ENCODE data around the gene CIB4.

GRCh38 chr2:26572591-26572990, 68.6 kb downstream of the CIB4 start:
- TF ChIP-seq CTCF (conservative IDR thresholded peaks at IDR 0.05) = no peak
- TF ChIP-seq EZH2 (IDR thresholded peaks at IDR 0.05; ENCODE audit: low read depth) = no peak

Data from PC-9 (cell line).